Activated B cell treated with CpG ODN at 0.5 μM for 24 hours (primary cell): ENCODE measurements around the gene CDK14. TPM values are rescaled to one million over a fixed set of nuclear protein-coding genes. Genes with fewer than 3 reads are reported as not detected.
A peak's percentile ranks its signal among the peaks of the same experiment; 100 is the strongest.
"Not testable (repeated sequence)": the region's sequence is repeated elsewhere in the genome, so short reads cannot be mapped to it uniquely, and the experiment has no call there.

Experiments used
- ATAC-seq: fragments of 200-7000 bp; cut with Tn5 transposase; one replicate; pipeline ENCODE4 v1.10.0; 2021; ENCODE audit warnings: low read depth, mild to moderate bottlenecking, moderate library complexity
- CTCF ChIA-PET: fragments of 350-600 bp; sonication (Branson Sonifier 250); formaldehyde crosslinking; loops from one replicate; lab custom pipeline; 2021; ENCODE audit warnings: antibody characterized with exemption; lab: Charles Lee
- POLR2A ChIA-PET: fragments of 350-600 bp; sonication (Branson Sonifier 250); formaldehyde crosslinking; loops from one replicate; lab custom pipeline; 2021; ENCODE audit warnings: antibody characterized with exemption; lab: Charles Lee
- DNase-seq: peaks from one replicate; pipeline ENCODE4 v3.0.0; 2022
- H3K27ac Mint-ChIP-seq: one replicate; pipeline ENCODE4 v1.8.0; 2020; ENCODE audit warnings: mixed read lengths
- H3K27me3 Mint-ChIP-seq: one replicate; pipeline ENCODE4 v1.8.0; 2021; ENCODE audit warnings: mixed read lengths
- H3K36me3 Mint-ChIP-seq: one replicate; pipeline ENCODE4 v1.8.0; 2021; ENCODE audit warnings: low read depth, mixed read lengths
- H3K4me1 Mint-ChIP-seq: one replicate; pipeline ENCODE4 v1.8.0; 2021; ENCODE audit warnings: mixed read lengths
- H3K4me3 Mint-ChIP-seq: one replicate; pipeline ENCODE4 v1.8.0; 2020; ENCODE audit warnings: mild to moderate bottlenecking, mixed read lengths
- H3K9me3 Mint-ChIP-seq: one replicate; pipeline ENCODE4 v1.8.0; 2020; ENCODE audit warnings: mixed read lengths
- intact Hi-C: fragments of 100-400 bp; cut with micrococcal nuclease; formaldehyde crosslinking; loops from one replicate; pipeline ENCODE4 v1.15.1; 2024
- total RNA-seq: library from RNA; stranded (reverse); gene quantifications from 2 replicates; pipeline ENCODE4 v1.2.3, GENCODE V29; 2022
- TF ChIP-seq, protein P1 (sequence below): fragments of 200-600 bp; IDR thresholded peaks from one replicate; pipeline ENCODE4 v1.8.0; 2022; ENCODE audit warnings: antibody characterized with exemption, mild to moderate bottlenecking

The CDK14 gene
- total RNA-seq, 1 donor from 2014 or later: 140 TPM

- Mint-ChIP-seq H3K27me3 (no peaks in the 10 kb centered on the region), H3K36me3 (peaks cover 58% of the 10 kb centered on the region), H3K9me3 (peaks cover 18% of the 10 kb centered on the region), H3K27ac (no peak overlapping the region), H3K4me1 (peaks cover 15% of the 10 kb centered on the region), H3K4me3 (no peak overlapping the region)
- intact Hi-C loops: no loop called here
- ATAC-seq (no peak), DNase-seq (no peak)
- POLR2A ChIA-PET: no interaction called here
- TF ChIP-seq, protein P1, sequence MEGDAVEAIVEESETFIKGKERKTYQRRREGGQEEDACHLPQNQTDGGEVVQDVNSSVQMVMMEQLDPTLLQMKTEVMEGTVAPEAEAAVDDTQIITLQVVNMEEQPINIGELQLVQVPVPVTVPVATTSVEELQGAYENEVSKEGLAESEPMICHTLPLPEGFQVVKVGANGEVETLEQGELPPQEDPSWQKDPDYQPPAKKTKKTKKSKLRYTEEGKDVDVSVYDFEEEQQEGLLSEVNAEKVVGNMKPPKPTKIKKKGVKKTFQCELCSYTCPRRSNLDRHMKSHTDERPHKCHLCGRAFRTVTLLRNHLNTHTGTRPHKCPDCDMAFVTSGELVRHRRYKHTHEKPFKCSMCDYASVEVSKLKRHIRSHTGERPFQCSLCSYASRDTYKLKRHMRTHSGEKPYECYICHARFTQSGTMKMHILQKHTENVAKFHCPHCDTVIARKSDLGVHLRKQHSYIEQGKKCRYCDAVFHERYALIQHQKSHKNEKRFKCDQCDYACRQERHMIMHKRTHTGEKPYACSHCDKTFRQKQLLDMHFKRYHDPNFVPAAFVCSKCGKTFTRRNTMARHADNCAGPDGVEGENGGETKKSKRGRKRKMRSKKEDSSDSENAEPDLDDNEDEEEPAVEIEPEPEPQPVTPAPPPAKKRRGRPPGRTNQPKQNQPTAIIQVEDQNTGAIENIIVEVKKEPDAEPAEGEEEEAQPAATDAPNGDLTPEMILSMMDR: no peak
- CTCF ChIA-PET: no interaction called here
Measured at GRCh38 chr7:90791596-90791995, 195.5 kb downstream of the CDK14 start.

DNA sequence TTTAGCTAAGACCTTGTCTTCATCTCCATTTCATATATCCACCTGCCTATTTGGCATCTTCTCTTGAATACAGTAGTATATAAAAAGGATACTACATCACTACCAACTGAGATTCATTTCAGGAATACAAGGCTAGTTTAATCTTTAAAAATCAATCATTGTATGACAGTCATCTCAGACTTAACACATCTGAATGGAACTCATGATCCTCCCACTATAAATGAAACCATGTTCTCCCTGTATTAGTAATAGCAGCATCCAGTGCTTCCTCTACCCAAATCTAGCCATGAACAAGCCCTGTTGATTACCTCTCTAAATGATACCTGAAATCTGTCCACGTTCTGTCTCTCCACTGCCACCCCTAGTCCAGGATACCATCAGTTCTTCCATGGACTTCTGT lies 196.2 kb downstream of the CDK14 start:
- DNase-seq: no peak
- H3K27me3 Mint-ChIP-seq: no peaks in the 10 kb centered on the region
- H3K9me3 Mint-ChIP-seq: peaks cover 18% of the 10 kb centered on the region
- ATAC-seq: no peak
- intact Hi-C loops: no loop called here
- peaks cover 16% of the 10 kb centered on the region for H3K4me1 Mint-ChIP-seq
- POLR2A ChIA-PET: interaction anchor here (0.6 kb wide), 1 partner anchor 29 kb away, joined by 7 read pairs; no protein-coding TSS in a partner anchor
- H3K36me3 Mint-ChIP-seq: peaks cover 62% of the 10 kb centered on the region
- TF ChIP-seq, protein P1: no peak
- H3K4me3 Mint-ChIP-seq: no peak overlapping the region
- CTCF ChIA-PET: no interaction called here
- no peak overlapping the region for H3K27ac Mint-ChIP-seq

- H3K27ac Mint-ChIP-seq, H3K27me3 Mint-ChIP-seq, POLR2A ChIA-PET, ATAC-seq, DNase-seq, CTCF ChIA-PET, intact Hi-C loops, H3K4me3 Mint-ChIP-seq: not testable (repeated sequence)
- peaks cover 20% of the 10 kb centered on the region for H3K9me3 Mint-ChIP-seq
- peaks cover 72% of the 10 kb centered on the region for H3K36me3 Mint-ChIP-seq
- peaks cover 15% of the 10 kb centered on the region for H3K4me1 Mint-ChIP-seq
Measured at GRCh38 chr7:90794234-90794633, 198.1 kb downstream of the CDK14 start.

DNA sequence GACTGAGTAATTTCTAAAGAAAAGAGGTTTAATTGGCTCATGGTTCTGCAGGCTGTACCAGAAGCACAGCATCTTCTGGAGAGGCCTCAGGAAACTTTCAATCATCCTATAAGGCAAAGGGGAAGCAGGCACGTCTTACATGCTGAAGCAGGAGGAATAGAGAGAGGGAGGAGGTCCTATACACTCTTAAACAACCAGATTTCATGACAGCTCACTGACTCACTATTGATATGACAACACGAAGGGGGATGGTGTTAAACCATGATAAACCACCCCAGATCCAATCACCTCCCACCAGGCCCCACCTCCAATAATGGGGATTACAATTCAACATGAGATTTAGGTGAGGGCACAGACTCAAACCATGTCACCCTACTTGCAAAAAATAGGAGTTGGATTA lies 201.5 kb downstream of the CDK14 start:
- H3K27ac Mint-ChIP-seq: peak overlapping the region; percentile 22
- no peak for DNase-seq
- H3K9me3 Mint-ChIP-seq: peaks cover 14% of the 10 kb centered on the region
- ChIA-PET POLR2A (no interaction called here), CTCF (no interaction called here)
- intact Hi-C loops: no loop called here
- ATAC-seq: no peak
- no peak overlapping the region for H3K4me3 Mint-ChIP-seq
- peaks cover 12% of the 10 kb centered on the region for H3K4me1 Mint-ChIP-seq
- H3K36me3 Mint-ChIP-seq: peaks cover 73% of the 10 kb centered on the region
- TF ChIP-seq, protein P1: no peak
- H3K27me3 Mint-ChIP-seq: no peaks in the 10 kb centered on the region

DNA sequence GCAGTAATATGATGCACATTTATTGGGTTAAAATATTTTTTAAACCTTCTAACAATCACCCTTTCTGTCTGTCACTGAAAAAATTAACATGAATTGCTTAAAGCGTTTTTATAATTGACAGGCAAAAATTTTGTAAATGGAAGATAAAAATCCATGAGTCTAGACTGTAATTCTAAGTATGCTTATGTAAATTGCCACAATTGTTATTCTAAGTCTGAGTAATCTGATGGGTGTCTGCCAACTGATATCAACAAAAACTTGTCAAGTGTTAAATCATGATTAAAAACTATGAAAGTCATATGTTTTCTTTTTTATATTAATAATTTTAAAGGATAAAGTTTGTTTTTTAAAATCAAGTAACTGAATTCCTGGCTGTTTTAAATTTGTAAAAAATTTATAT lies 208.2 kb downstream of the CDK14 start:
- intact Hi-C loops: no loop called here
- Mint-ChIP-seq H3K27ac (no peak overlapping the region), H3K36me3 (peaks cover 54% of the 10 kb centered on the region), H3K9me3 (peaks cover 11% of the 10 kb centered on the region), H3K27me3 (no peaks in the 10 kb centered on the region), H3K4me3 (no peak overlapping the region), H3K4me1 (peaks cover 7% of the 10 kb centered on the region)
- ATAC-seq (no peak), DNase-seq (no peak)
- ChIA-PET CTCF (no interaction called here), POLR2A (no interaction called here)
- TF ChIP-seq, protein P1: no peak

GRCh38 chr7:90815552-90815951 lies 219.4 kb downstream of the CDK14 start:
- CTCF ChIA-PET, H3K4me3 Mint-ChIP-seq, POLR2A ChIA-PET, H3K27me3 Mint-ChIP-seq, DNase-seq, H3K27ac Mint-ChIP-seq, ATAC-seq: not testable (repeated sequence)
- intact Hi-C loops: loop anchor here (2.0 kb wide), 1 partner anchor 15 kb away; no protein-coding TSS in a partner anchor
- peaks cover 12% of the 10 kb centered on the region for H3K9me3 Mint-ChIP-seq
- H3K4me1 Mint-ChIP-seq: peaks cover 34% of the 10 kb centered on the region
- peaks cover 16% of the 10 kb centered on the region for H3K36me3 Mint-ChIP-seq
